PC-9 (cell line): ENCODE measurements around the gene DGAT2L6.
"Not testable (repeated sequence)": the region's sequence is repeated elsewhere in the genome, so short reads cannot be mapped to it uniquely, and the experiment has no call there.

ENCODE experiments used
- CTCF ChIP-seq: fragments of 200-600 bp; sonication (generic); conservative IDR thresholded peaks from 2 replicates; pipeline ENCODE4 v1.6.1; 2017; ENCODE audit warnings: mixed run types, antibody characterized with exemption, mild to moderate bottlenecking, moderate library complexity
- EZH2 ChIP-seq: fragments of 200-600 bp; sonication (generic); IDR thresholded peaks from 2 replicates; pipeline ENCODE4 v1.8.0; 2017; ENCODE audit warnings: antibody characterized with exemption, low read depth

DNA sequence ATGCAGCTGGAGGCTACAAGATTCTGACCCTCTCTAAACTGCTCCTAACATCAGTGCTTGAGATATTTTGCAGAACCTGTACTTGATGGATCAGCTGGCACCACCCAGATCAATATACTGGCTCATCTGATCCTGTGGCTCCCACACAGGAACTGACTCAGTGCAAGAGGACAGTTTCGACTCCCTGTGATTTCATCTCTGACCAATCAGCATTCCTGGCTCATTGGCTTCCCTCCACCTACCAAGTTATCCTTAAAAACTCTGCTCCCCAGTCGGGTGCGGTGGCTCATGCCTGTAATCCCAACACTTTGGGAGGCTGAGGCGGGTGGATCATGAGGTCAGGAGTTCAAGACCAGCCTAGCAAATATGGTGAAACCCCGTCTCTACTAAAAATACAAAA is 66.3 kb downstream of the DGAT2L6 start:
- TF ChIP-seq CTCF, EZH2: not testable (repeated sequence)
